GM19193 (cell line): Measurements from ENCODE around the gene ARMC9.

Source experiments
- POLR2A ChIP-seq: IDR thresholded peaks from 4 replicates; pipeline ENCODE4 v1.6.1; 2011; ENCODE audit not compliant: insufficient read depth, insufficient read length; ENCODE audit errors: extremely low read depth

Gene ARMC9, protein sequence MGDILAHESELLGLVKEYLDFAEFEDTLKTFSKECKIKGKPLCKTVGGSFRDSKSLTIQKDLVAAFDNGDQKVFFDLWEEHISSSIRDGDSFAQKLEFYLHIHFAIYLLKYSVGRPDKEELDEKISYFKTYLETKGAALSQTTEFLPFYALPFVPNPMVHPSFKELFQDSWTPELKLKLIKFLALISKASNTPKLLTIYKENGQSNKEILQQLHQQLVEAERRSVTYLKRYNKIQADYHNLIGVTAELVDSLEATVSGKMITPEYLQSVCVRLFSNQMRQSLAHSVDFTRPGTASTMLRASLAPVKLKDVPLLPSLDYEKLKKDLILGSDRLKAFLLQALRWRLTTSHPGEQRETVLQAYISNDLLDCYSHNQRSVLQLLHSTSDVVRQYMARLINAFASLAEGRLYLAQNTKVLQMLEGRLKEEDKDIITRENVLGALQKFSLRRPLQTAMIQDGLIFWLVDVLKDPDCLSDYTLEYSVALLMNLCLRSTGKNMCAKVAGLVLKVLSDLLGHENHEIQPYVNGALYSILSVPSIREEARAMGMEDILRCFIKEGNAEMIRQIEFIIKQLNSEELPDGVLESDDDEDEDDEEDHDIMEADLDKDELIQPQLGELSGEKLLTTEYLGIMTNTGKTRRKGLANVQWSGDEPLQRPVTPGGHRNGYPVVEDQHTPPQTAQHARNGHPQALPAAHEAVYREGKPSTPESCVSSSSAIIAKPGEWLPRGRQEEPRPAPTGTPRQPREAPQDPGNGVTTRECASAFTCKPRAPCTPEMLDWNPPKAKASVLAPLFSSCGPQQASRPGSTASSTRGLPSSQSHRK

DNA sequence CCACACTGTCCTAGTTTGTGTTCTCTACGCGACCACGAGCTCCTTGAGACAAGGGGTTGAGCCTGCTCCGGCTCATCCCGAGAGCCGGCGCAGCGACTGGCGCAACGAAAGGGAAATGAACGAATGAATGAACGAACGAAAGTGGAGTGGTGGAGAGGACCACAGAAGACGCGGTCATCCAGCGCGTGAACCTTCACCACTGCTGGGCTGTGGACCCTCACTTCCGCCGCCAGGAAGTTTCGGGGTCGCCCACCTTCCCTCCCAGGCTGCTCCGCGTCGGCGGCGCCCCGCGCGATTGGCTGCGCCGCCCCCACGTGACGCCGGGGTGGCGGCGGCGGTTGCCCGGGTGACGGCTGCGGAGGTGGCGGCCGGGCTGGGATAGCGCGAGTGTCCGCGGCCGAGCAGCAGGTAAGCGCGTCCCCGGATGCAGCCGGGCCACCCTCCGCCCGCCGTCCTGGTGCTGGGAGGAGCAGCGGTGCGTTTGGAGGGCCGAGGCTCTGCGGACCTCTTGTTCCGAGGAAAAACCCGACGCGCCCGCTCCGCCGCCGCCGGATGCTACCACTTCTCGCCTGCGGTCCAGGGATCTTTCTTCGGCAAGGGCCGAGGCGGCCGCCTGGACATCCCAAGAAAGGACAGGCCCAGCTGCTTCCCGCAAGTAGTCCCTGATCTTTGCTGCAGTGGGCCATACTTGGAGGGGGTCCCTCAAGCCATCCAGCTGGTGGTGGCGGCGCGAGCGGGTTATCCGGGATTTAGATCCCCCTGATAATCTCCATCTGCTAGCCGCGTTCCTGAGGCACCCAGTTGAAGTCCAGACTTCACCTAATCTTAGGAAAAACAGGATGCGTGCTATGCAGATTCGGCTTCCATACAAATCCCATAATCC lies at the start of gene ARMC9:
TSS of gene ARMC9 (plus strand) at position 341 of the 883 bp plus-strand sequence. CDS start 7,608 bp downstream, outside the sequence.
- peak; percentile 84 for TF ChIP-seq POLR2A

DNA sequence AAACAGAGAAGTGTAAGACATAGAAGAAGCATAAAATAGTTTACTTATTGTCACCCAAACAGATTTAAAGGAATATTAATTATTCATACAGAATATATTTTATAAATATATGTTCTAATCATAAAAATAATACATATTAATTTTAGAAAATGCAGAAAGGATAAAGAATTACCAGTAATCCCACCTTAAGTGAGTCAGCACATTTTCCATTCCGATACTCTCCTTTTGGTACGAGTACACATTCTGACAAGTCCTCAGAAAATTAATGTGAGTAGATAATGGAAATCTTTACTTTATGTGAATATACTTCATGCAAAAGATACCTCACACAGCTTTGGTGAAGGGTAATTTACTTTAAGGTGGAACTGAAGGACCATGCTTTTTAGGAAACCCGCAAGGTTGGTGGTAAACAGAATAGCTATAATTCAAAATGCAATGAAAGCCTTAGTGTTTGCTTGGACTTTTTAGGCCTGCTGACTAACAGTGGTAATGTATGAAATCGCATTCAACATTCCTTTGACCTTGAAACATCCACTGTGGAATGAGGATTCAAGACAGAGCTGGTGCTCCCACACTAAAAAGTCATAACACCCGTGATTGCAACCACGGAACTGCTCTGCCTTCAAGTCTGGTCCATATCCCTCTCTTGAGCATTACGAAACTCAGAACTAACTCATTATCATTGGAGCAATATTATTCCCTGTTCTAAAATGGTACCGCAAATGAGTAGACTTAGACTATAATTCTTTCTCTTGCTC lies 45.5 kb upstream of the ARMC9 start:
- TF ChIP-seq POLR2A = no peak

DNA sequence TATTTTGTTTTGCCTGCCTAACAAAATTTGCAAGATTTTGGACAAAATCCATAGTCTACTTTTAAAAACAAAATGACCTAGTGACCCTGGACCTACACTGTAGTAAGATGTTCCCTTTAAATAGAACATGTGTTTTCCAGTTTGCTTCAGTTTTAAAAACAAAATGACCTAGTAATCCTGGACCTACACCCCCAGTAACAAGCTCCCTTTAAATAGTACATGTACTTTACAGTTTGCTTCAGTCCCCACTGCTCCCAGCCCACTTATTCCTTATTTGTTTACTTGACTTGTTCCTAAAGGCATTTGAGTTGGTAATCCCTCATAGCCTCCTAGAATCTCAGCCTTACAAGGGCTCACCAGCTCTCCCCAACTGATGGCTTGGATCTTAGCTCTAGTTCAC lies 39.1 kb upstream of the ARMC9 start:
- no peak for TF ChIP-seq POLR2A

DNA sequence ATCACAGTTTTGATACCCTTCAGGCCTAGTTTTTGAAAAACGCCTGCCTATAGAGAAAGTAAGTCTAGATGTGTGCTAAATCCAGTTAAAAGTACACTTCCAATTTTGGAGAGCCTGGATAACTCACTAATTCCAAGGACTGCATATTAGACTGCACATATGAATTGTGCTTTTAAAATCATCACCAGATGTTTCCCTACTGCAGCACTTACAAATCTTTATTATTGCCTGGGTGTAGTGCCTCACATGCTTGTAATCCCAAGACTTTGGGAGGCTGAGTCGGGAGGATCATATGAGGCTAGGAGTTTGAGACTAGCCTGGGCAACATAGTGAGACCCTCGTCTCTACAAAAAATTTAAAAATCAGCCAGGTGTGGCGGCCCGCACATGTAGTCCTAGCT lies 37.7 kb upstream of the ARMC9 start:
- TF ChIP-seq POLR2A = no peak

DNA sequence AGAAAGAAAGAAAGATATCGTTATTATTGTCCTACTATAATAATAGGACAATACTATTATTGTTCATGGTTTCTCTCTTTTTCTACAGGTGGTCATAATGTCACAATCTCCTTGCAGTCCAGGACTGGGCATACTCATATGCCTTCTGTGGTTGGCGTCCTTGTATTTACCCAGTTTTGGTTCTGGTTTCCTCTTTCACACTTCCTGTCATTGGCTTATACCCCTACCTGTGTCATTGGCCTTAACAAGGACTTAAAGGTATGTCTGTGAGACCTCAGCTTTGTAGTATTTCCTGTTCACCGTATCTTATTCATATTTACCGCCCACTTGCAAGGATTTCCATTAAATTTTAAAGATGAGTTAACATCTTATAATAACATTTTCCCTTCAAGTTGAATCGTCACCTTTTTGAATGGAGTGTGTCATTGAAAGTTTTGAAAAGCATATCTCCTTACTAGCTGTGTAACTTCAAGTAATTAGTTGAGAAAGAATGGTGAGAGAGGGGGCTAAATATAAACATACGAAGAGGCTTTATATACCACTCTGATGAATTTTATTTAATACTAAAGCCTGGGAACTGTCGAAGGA lies 37.1 kb upstream of the ARMC9 start:
- TF ChIP-seq POLR2A = no peak

DNA sequence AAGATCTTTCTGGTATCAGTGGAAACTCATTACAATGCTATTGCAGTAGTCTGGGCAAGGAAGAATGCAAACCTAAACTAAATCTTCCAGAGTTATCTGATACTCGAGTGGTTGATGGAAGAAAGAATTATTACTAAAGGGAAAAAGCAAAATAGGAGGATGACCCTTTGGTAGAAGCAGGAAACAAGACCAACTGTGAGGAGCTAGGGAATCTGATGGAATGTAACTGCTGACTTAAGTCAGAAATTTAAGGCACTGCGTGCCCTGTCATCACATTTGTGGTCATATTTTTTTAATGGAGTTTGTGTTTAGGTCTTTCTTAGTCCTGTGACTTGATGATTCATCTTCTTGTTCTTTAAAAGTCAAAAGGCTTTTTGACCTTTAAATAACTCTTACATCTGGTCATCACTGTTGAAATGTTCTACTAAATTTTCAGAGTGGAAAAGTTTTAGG lies 36.5 kb upstream of the ARMC9 start:
- TF ChIP-seq POLR2A = no peak

DNA sequence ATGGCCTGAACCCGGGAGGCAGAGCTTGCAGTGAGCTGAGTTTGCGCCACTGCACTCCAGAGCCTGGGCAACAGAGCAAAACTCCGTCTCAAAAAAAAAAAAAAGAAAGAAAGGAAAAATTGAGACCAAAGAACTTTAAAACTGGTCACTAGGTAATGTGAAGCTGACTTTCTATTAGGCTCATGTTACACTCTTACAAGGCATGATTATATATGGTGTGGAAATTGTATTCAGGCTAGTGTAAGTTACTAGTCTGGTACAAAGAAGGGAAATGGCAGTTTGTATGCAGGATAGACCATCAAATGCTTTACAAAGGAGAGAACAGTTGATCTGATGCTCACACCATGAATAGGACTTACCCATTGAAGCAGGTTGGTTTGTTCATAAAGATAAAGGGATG lies 35.4 kb upstream of the ARMC9 start:
- TF ChIP-seq POLR2A = no peak

DNA sequence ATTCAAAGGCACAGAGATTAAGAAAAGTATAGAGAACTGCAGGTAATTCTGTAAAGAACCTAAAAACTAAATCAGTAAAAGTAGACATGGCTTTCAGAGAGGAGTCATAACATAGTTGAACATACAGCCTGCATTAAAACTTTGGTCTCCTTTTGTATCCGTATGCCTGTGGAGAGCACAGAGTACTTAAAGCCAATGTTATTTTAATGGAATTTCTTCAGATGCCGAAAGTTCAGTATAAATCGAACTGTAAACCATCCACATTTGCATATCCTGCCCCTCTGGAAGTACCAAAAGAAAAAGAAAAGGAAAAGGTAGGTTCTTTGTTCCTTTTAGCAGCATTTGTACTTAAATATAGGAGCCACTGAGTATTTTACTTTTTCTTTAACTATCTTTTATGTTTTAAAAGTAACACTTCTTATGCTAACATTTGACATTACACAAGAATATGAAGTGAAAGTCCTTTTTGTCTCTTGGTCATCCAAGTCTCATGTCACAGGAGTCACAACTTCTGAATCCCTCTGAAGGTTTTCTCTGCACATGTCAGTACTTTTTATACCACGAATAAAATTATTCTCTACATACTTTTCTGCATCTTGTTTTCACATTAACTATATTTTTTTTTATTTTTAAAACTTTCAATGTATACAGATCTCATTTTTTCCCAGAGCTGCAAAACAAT lies 34.9 kb upstream of the ARMC9 start:
- TF ChIP-seq POLR2A = no peak

DNA sequence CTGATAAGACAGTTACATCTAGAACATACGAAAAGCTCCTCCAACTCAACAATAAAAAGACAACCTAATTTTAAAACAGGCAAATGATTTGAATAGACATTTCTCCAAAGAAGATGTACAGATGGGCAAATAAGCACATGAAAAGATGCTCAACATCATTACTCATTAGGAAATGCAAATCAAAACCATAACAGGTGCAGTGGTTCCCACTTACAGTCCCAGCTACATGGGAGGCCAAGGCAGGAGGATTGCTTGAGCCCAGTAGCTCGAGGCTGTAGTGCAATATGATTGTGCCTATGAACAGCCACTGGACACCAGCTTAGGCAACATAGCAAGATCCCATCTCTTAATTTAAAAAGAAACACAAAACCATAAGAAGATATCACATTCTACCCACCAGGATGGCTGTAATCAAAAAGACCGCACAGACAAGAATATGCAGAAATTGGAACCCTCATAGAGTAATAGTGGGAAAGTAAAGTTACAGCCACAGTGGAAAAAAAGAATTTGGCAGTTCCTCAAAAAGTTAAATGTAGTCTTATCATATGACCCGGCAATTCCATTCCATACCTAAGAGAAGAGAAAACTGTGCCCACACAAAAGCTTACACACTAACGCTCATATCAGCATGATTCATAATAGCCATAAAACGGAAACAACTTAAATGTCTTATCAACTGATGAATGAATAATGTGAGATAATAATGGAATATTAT lies 30.5 kb upstream of the ARMC9 start:
- TF ChIP-seq POLR2A = no peak

DNA sequence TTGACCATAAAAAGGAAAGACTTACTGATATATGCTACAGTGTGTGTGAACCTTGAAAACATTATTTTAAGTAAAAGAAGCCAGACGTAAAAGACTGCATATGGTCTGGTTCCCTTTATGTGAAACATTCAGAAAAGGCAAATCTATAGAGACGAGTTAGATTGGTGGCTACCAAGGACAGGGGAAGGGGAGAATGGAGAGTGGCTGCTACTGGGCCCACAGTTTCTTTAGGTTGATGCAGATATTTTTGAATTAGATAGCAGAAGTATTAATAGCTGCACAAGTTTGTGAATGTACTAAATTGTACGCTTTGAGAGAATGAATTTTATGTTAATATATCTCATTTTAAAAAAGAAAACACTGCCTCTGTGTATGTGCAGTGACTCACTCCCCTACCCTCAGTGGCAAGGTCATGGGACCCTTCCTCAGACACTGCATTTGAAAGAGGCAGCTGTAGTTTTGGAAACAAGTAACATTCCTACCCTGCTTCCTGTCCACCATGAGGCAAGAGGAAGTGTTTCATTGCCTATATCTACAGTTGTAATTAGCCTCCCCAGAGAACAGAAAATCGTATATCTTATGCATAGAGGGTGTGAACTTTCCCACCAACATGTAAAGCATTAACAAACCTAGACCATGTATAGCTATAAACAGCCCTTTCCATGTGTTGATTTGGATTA lies 29.8 kb upstream of the ARMC9 start:
- TF ChIP-seq POLR2A = no peak

DNA sequence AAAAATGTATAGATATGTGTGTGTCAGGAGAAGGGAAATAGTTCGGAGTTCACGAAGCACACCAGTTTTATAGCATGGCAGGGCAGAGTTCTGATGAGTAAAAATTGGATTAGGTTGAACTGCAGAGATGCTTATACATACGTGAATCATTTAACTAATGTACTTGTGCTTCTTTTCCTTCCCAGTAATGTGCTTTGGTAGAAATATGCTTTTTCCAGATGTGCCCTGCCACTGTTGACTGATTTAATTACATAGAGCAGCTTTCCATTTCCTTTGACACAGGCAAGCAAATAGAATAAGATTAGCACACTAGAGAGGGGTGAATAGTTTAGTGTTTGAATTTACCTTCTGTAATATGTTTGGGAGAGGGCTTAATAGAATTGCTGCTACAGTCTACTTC lies 28.9 kb upstream of the ARMC9 start:
- TF ChIP-seq POLR2A = no peak

DNA sequence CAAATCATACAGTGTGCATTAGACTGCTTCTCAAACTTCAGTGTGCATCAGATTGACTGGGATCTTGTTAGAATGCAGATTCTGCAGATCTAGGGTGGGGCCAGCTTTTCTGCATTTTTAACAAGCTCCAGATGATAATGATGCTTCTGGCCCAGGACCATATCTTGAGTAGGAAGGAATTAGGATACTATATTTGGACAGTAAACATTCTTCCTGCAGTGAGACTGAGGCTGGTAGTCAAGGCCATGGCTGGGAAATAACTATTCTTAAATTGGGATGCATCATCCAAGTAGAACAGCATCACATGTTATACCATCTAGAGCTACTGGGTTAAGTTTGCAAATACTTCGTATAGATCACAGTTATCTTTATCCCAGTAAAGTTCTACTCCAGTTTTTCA lies 28.4 kb upstream of the ARMC9 start:
- TF ChIP-seq POLR2A = no peak
